Epithelial cell of esophagus (primary cell): ENCODE results near the gene TMEM117.
"Not testable (repeated sequence)": the region's sequence is repeated elsewhere in the genome, so short reads cannot be mapped to it uniquely, and the experiment has no call there.

ENCODE experiments used
- DNase-seq: peaks from one replicate; pipeline ENCODE4 v3.0.0; 2010; ENCODE audit warnings: low read depth
- H3K4me3 ChIP-seq: 2 replicates; pipeline ENCODE4 v1.5.1; 2011; ENCODE audit warnings: mild to moderate bottlenecking, low read length, control low read depth
- CTCF ChIP-seq: IDR thresholded peaks from 2 replicates; pipeline ENCODE4 v1.5.1; 2011; ENCODE audit warnings: low read depth, mild to moderate bottlenecking, low read length, control low read depth, inconsistent platforms; ENCODE audit not compliant: insufficient read depth; ENCODE audit errors: missing control alignments

TMEM117 gene

GRCh38 chr12:43840338-43840737 lies 4.5 kb downstream of the TMEM117 start:
- TF ChIP-seq CTCF: no peak
- DNase-seq: peak; percentile 24

GRCh38 chr12:43841253-43841652 lies 5.4 kb downstream of the TMEM117 start:
- DNase-seq: no peak
- no peak overlapping the region for H3K4me3 ChIP-seq
- TF ChIP-seq CTCF: no peak

More at GRCh38 chr12:43840338-43840737, 4.5 kb downstream of the TMEM117 start:
- H3K4me3 ChIP-seq: no peak overlapping the region

- H3K4me3 ChIP-seq: no peak overlapping the region
- TF ChIP-seq CTCF: no peak
- DNase-seq: no peak
Observed at GRCh38 chr12:43842259-43842658, 6.4 kb downstream of the TMEM117 start.

GRCh38 chr12:43847425-43848225 lies 11.7 kb downstream of the TMEM117 start:
- H3K4me3 ChIP-seq: not testable (repeated sequence)
- peak; percentile 88 for DNase-seq

GRCh38 chr12:43848226-43848507 lies 12.3 kb downstream of the TMEM117 start:
- TF ChIP-seq CTCF: no peak
- no peak overlapping the region for H3K4me3 ChIP-seq
- DNase-seq: peak; percentile 63

GRCh38 chr12:43848786-43849185 lies 12.9 kb downstream of the TMEM117 start:
- H3K4me3 ChIP-seq: no peak overlapping the region
- DNase-seq: peak; percentile 82
- no peak for TF ChIP-seq CTCF

- DNase-seq: peak; percentile 64
- H3K4me3 ChIP-seq: no peak overlapping the region
- no peak for TF ChIP-seq CTCF
Observed at GRCh38 chr12:43852744-43853143, 16.9 kb downstream of the TMEM117 start.
